CD4-positive, alpha-beta memory T cell (primary cell): ENCODE data around the gene L3MBTL2. TPM values are rescaled to one million over a fixed set of nuclear protein-coding genes. Genes with fewer than 3 reads are reported as not detected.

ENCODE experiments used
- CTCF ChIA-PET: fragments of 350-600 bp; sonication (Branson Sonifier 250); formaldehyde crosslinking; loops from one replicate; lab custom pipeline; 2021; ENCODE audit warnings: inconsistent platforms; ENCODE audit not compliant: partially characterized antibody; lab: Charles Lee
- POLR2A ChIA-PET: fragments of 350-600 bp; sonication (Branson Sonifier 250); formaldehyde crosslinking; loops from one replicate; lab custom pipeline; 2021; ENCODE audit not compliant: partially characterized antibody; lab: Charles Lee
- DNase-seq, 5 donors: peaks; one replicate each; pipeline versions ENCODE4 v3.0.0 to v3.0.0-alpha.2; 2020 to 2022; ENCODE audit warnings: mixed read lengths in 1 of 5
- H3K27ac ChIP-seq: one replicate; pipeline ENCODE4 v1.7.0; 2013; ENCODE audit warnings: low read depth, low read length
- H3K27me3 ChIP-seq: 2 replicates; pipeline ENCODE4 v1.7.0; 2013; ENCODE audit warnings: mild to moderate bottlenecking, low read length, moderate library complexity; ENCODE audit not compliant: insufficient read depth
- H3K36me3 ChIP-seq: 2 replicates; pipeline ENCODE4 v1.7.0; 2013; ENCODE audit warnings: mild to moderate bottlenecking, low read length, moderate library complexity; ENCODE audit not compliant: insufficient read depth
- H3K4me1 ChIP-seq: 2 replicates; pipeline ENCODE4 v1.7.0; 2013; ENCODE audit warnings: mild to moderate bottlenecking, low read length, moderate library complexity; ENCODE audit not compliant: insufficient read depth
- H3K4me3 ChIP-seq, 2 donors: one replicate each; pipeline ENCODE4 v1.7.0; 2013; ENCODE audit warnings: low read length in 2 of 2, mild to moderate bottlenecking in 1 of 2
- H3K9me3 ChIP-seq, 2 donors: one replicate each; pipeline ENCODE4 v1.7.0; 2013; ENCODE audit warnings: low read length in 2 of 2, control low read depth in 1 of 2; ENCODE audit not compliant: control insufficient read depth in 1 of 2
- H3K27ac Mint-ChIP-seq, 7 donors: one replicate each; pipeline ENCODE4 v1.8.0; 2020 to 2021; ENCODE audit warnings: mixed read lengths in 7 of 7, mild to moderate bottlenecking in 6 of 7, inconsistent platforms in 3 of 7, moderate library complexity in 3 of 7
- H3K27me3 Mint-ChIP-seq, 2 donors: one replicate each; pipeline ENCODE4 v1.8.0; 2020 to 2021; ENCODE audit warnings: mixed read lengths in 2 of 2
- H3K36me3 Mint-ChIP-seq, 2 donors: one replicate each; pipeline ENCODE4 v1.8.0; 2020 to 2021; ENCODE audit warnings: mixed read lengths in 2 of 2, inconsistent platforms in 1 of 2, mild to moderate bottlenecking in 1 of 2
- H3K4me1 Mint-ChIP-seq, 4 donors: one replicate each; pipeline ENCODE4 v1.8.0; 2020 to 2021; ENCODE audit warnings: mixed read lengths in 4 of 4, mild to moderate bottlenecking in 1 of 4
- H3K4me3 Mint-ChIP-seq, 8 donors: one replicate each; pipeline ENCODE4 v1.8.0; 2020 to 2021; ENCODE audit warnings: mixed read lengths in 8 of 8, mild to moderate bottlenecking in 7 of 8, moderate library complexity in 6 of 8, inconsistent platforms in 3 of 8
- H3K9me3 Mint-ChIP-seq, 8 donors: one replicate each; pipeline ENCODE4 v1.8.0; 2020 to 2021; ENCODE audit warnings: mixed read lengths in 8 of 8, mild to moderate bottlenecking in 5 of 8, inconsistent platforms in 3 of 8, moderate library complexity in 1 of 8
- intact Hi-C: fragments of 100-400 bp; cut with micrococcal nuclease; formaldehyde crosslinking; loops from one replicate; pipeline ENCODE4 v1.15.1; 2023
- polyA plus RNA-seq, 2 donors: library from polyadenylated mRNA; unstranded; fragments of 300-500 nt; fragmentation: Illumina TruSeq; gene quantifications; one replicate each; pipeline ENCODE4 v1.2.3, GENCODE V29; 2021
- total RNA-seq, 2 experiments: library from RNA; stranded (reverse); gene quantifications; one replicate each; pipeline ENCODE4 v1.2.3, GENCODE V29; 2021

Gene L3MBTL2
- total RNA-seq: 10 to 100 TPM; 42.7 to 48.2 TPM
- polyA plus RNA-seq: 10 to 100 TPM; 27.5 to 28.1 TPM

DNA sequence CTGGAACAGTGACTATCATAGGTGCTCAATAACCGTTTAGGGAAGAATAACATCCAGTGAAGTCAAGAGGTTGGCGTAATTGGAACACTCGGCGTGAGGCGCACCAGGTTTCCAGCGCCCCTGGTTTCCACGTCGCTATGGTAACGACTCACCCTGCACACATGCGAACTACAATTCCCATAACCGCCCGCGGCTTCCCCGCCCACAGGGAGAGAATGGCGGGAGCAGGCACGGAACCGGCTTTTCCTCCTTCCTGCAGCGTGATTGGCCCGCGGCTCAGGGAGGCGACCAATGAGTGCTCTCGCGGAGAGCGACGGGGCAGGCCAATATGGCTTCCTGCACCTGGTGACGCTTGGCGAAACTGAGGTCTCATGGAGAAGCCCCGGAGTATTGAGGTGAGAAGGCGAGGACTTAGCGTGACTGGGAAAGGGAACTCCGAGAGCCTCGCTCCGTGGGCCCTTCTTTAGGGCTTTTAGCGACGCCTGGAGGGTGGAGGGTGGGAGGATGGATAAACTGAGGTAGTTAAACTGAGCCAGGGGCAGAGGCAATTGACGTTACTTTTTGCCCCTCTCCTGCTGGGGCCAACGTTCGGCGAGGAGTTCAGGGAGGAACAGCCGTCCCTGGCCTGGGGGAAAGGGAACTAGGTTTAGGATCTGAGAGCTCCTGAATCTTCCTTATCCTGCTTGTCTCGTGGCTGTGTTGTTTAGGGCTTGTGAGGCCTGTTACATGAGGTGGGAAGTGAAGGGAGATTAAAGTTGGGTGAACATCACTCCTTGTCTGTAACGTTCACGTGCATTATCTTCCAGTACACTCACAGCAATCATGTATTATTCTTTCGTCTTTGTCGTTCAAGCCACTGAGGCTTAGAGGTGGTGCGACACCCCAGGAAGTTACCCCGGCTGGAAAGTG, at the start of gene L3MBTL2:
Gene L3MBTL2 (plus strand): TSS at position 321 of the 909 bp plus-strand sequence. CDS start 51 bp downstream, at position 372.
- Mint-ChIP-seq H3K4me3 (peak within 1 kb of the TSS; percentile 93 to 99 (median 96)), H3K9me3 (no peaks in the 10 kb centered on the region), H3K4me1 (peaks cover 15 to 40% (median 23%) of the 10 kb centered on the region in 4 donors), H3K27ac (peak within 1 kb of the TSS; percentile 84 to 97 (median 93)), H3K27me3 (peaks cover 3 to 6% of the 10 kb centered on the region in 2 donors), H3K36me3 (peaks cover 10 to 18% of the 10 kb centered on the region in 2 donors)
- Histone ChIP-seq H3K36me3 (peaks cover 6% of the 10 kb centered on the region), H3K9me3 (no peaks in the 10 kb centered on the region), H3K27ac (peak within 1 kb of the TSS; percentile 85), H3K27me3 (no peaks in the 10 kb centered on the region), H3K4me3 (peak within 1 kb of the TSS; percentile 73 to 95), H3K4me1 (peaks cover 18% of the 10 kb centered on the region)
- ChIA-PET CTCF (interaction anchor here (0.8 kb wide), 1 partner anchor 32 kb away, joined by 3 read pairs; no protein-coding TSS in a partner anchor), POLR2A (interaction anchor here (0.5 to 0.7 kb wide), 2 partner anchors 32 to 135 kb away, joined by 3 read pairs; no protein-coding TSS in a partner anchor)
- intact Hi-C loops: loop anchor here (1.0 to 5.0 kb wide), 6 partner anchors 8 to 568 kb away; partner anchors contain the start of genes MRTFA, RANGAP1, RBX1 and XPNPEP3
- peak; percentile 97 to 99 (median 98) for DNase-seq

DNA sequence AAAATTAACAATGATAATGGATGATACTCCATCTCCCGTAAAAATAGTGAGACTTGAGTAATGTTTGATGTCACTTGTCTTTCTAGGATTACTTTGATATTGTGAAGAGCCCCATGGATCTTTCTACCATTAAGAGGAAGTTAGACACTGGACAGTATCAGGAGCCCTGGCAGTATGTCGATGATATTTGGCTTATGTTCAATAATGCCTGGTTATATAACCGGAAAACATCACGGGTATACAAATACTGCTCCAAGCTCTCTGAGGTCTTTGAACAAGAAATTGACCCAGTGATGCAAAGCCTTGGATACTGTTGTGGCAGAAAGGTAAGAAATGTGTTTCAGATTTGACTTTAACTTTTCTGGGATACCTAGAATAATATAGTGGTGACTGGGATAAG, 48.0 kb upstream of the L3MBTL2 start:
- intact Hi-C loops: no loop called here

GRCh38 chr22:41169157-41169556, 36.0 kb upstream of the L3MBTL2 start:
- ChIA-PET POLR2A (interaction anchor here (0.6 kb wide), 1 partner anchor 1981 kb away, joined by 3 read pairs; no protein-coding TSS in a partner anchor), CTCF (interaction anchor here (1.6 to 2.5 kb wide), 2 partner anchors 69 to 246 kb away, joined by 4 to 10 read pairs; no protein-coding TSS in a partner anchor)
- no peaks in the 10 kb centered on the region for H3K9me3 Mint-ChIP-seq
- intact Hi-C loops: no loop called here
- Histone ChIP-seq H3K4me3 (no peak overlapping the region), H3K27ac (no peak overlapping the region), H3K9me3 (no peaks in the 10 kb centered on the region), H3K27me3 (no peaks in the 10 kb centered on the region), H3K36me3 (peaks cover 69% of the 10 kb centered on the region), H3K4me1 (no peaks in the 10 kb centered on the region)
- no peaks in the 10 kb centered on the region for H3K4me1 Mint-ChIP-seq
- DNase-seq: no peak
- no peaks in the 10 kb centered on the region for H3K27me3 Mint-ChIP-seq
- peak overlapping the region in 1 of 7 donors; percentile 44 for H3K27ac Mint-ChIP-seq
- H3K4me3 Mint-ChIP-seq: no peak overlapping the region
- H3K36me3 Mint-ChIP-seq: peaks cover 52 to 78% of the 10 kb centered on the region in 2 donors

More for the DNA sequence above, 48.0 kb upstream of the L3MBTL2 start:
- no peaks in the 10 kb centered on the region for H3K27me3 ChIP-seq
- no peaks in the 10 kb centered on the region for H3K27me3 Mint-ChIP-seq
- no peaks in the 10 kb centered on the region for H3K9me3 ChIP-seq
- H3K4me3 Mint-ChIP-seq: no peak overlapping the region
- CTCF ChIA-PET: no interaction called here
- peaks cover 84% of the 10 kb centered on the region for H3K36me3 ChIP-seq
- H3K36me3 Mint-ChIP-seq: peaks cover 55 to 86% of the 10 kb centered on the region in 2 donors
- POLR2A ChIA-PET: no interaction called here
- no peaks in the 10 kb centered on the region for H3K4me1 ChIP-seq
- no peaks in the 10 kb centered on the region for H3K9me3 Mint-ChIP-seq
- no peak overlapping the region for H3K27ac ChIP-seq
- peak overlapping the region in 1 of 7 donors; percentile 50 for H3K27ac Mint-ChIP-seq
- H3K4me3 ChIP-seq: no peak overlapping the region
- DNase-seq: no peak
- H3K4me1 Mint-ChIP-seq: peaks cover 0 to 1% (median 0%) of the 10 kb centered on the region in 4 donors

- ChIA-PET POLR2A (interaction anchor here (0.7 kb wide), 1 partner anchor 79 kb away, joined by 3 read pairs; no protein-coding TSS in a partner anchor), CTCF (interaction anchor here (1.2 to 1.6 kb wide), 2 partner anchors 26 to 250 kb away, joined by 3 read pairs; no protein-coding TSS in a partner anchor)
- Histone ChIP-seq H3K4me1 (no peaks in the 10 kb centered on the region), H3K36me3 (peaks cover 83% of the 10 kb centered on the region), H3K4me3 (no peak overlapping the region), H3K27ac (no peak overlapping the region), H3K9me3 (no peaks in the 10 kb centered on the region), H3K27me3 (no peaks in the 10 kb centered on the region)
- intact Hi-C loops: no loop called here
- DNase-seq: no peak
- Mint-ChIP-seq H3K27me3 (no peaks in the 10 kb centered on the region), H3K36me3 (peaks cover 64 to 82% of the 10 kb centered on the region in 2 donors), H3K4me1 (peaks cover 0 to 4% (median 0%) of the 10 kb centered on the region in 4 donors), H3K9me3 (no peaks in the 10 kb centered on the region), H3K4me3 (no peak overlapping the region), H3K27ac (peak overlapping the region in 1 of 7 donors; percentile 12)
Measured at GRCh38 chr22:41171996-41172395, 33.1 kb upstream of the L3MBTL2 start.

GRCh38 chr22:41175546-41175945, 29.6 kb upstream of the L3MBTL2 start:
- ChIA-PET CTCF (no interaction called here), POLR2A (no interaction called here)
- H3K27ac Mint-ChIP-seq: no peak overlapping the region
- no peak overlapping the region for H3K4me3 ChIP-seq
- H3K4me1 Mint-ChIP-seq: peaks cover 0 to 4% (median 0%) of the 10 kb centered on the region in 4 donors
- no peak for DNase-seq
- intact Hi-C loops: no loop called here
- no peaks in the 10 kb centered on the region for H3K4me1 ChIP-seq
- H3K27me3 ChIP-seq: no peaks in the 10 kb centered on the region
- peaks cover 56 to 76% of the 10 kb centered on the region in 2 donors for H3K36me3 Mint-ChIP-seq
- H3K27ac ChIP-seq: no peak overlapping the region
- no peak overlapping the region for H3K4me3 Mint-ChIP-seq
- no peaks in the 10 kb centered on the region for H3K27me3 Mint-ChIP-seq
- H3K9me3 Mint-ChIP-seq: no peaks in the 10 kb centered on the region
- no peaks in the 10 kb centered on the region for H3K9me3 ChIP-seq
- peaks cover 78% of the 10 kb centered on the region for H3K36me3 ChIP-seq

DNA sequence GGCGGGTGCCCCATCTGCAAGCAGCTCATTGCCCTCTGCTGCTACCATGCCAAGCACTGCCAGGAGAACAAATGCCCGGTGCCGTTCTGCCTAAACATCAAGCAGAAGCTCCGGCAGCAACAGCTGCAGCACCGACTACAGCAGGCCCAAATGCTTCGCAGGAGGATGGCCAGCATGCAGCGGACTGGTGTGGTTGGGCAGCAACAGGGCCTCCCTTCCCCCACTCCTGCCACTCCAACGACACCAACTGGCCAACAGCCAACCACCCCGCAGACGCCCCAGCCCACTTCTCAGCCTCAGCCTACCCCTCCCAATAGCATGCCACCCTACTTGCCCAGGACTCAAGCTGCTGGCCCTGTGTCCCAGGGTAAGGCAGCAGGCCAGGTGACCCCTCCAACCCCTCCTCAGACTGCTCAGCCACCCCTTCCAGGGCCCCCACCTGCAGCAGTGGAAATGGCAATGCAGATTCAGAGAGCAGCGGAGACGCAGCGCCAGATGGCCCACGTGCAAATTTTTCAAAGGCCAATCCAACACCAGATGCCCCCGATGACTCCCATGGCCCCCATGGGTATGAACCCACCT, 28.0 kb upstream of the L3MBTL2 start:
- H3K4me1 Mint-ChIP-seq: peaks cover 0 to 5% (median 3%) of the 10 kb centered on the region in 4 donors
- POLR2A ChIA-PET: no interaction called here
- no peak for DNase-seq
- peaks cover 53 to 67% of the 10 kb centered on the region in 2 donors for H3K36me3 Mint-ChIP-seq
- CTCF ChIA-PET: no interaction called here
- Histone ChIP-seq H3K27me3 (no peaks in the 10 kb centered on the region), H3K27ac (no peak overlapping the region), H3K4me1 (no peaks in the 10 kb centered on the region), H3K36me3 (peaks cover 69% of the 10 kb centered on the region), H3K9me3 (no peaks in the 10 kb centered on the region), H3K4me3 (no peak overlapping the region)
- no peak overlapping the region for H3K4me3 Mint-ChIP-seq
- no peaks in the 10 kb centered on the region for H3K27me3 Mint-ChIP-seq
- no peaks in the 10 kb centered on the region for H3K9me3 Mint-ChIP-seq
- H3K27ac Mint-ChIP-seq: peak overlapping the region in 1 of 7 donors; percentile 57
- intact Hi-C loops: no loop called here
